Measurements from ENCODE around the gene PGLYRP3.
"Not testable (repeated sequence)": the region's sequence is repeated elsewhere in the genome, so short reads cannot be mapped to it uniquely, and the experiment has no call there.

The PGLYRP3 gene

GRCh38 chr1:153348511-153349362, 36.0 kb upstream of the PGLYRP3 start, which contains the start of gene PGLYRP4:
Gene PGLYRP4, minus strand, starts transcription at chr1:153348841. Its CDS starts 909 bp downstream, at chr1:153347932.
- Histone ChIP-seq H3K27ac (ENCODE audit: low read depth, low read length) (no peak within 1 kb of the TSS), H3K9ac (ENCODE audit: low read length) (no peak within 1 kb of the TSS), H4K8ac (ENCODE audit: low read depth, low read length) (no peak within 1 kb of the TSS), H2AFZ (ENCODE audit: insufficient read depth, low read length, poor library complexity) (no peak within 1 kb of the TSS), H4K91ac (ENCODE audit: low read depth, low read length) (no peak within 1 kb of the TSS), H3K23ac (ENCODE audit: low read length) (no peak within 1 kb of the TSS), H3K79me2 (ENCODE audit: control insufficient read depth, insufficient read depth, low read length, poor library complexity) (no peaks in the 10 kb centered on the region), H2AK5ac (ENCODE audit: low read length) (no peak within 1 kb of the TSS), H3K4me1 (ENCODE audit: control insufficient read depth in 1 of 2, insufficient read depth in 2 of 2, low read length in 2 of 2) (peaks cover 7% of the 10 kb centered on the region in 2 experiments), H3K14ac (ENCODE audit: low read length) (no peak within 1 kb of the TSS), H2BK120ac (ENCODE audit: insufficient read depth, low read length, poor library complexity) (no peak within 1 kb of the TSS), H3K79me1 (ENCODE audit: low read length) (peaks cover 2% of the 10 kb centered on the region), H3K4me3 (ENCODE audit: low read depth, low read length) (no peak within 1 kb of the TSS), H3K9me3 (ENCODE audit: insufficient read depth, low read depth, low read length) (no peaks in the 10 kb centered on the region), H4K12ac (ENCODE audit: low read depth, low read length) (no peak within 1 kb of the TSS), H3K4me2 (ENCODE audit: low read length) (no peak within 1 kb of the TSS), H2BK12ac (ENCODE audit: low read length) (no peak within 1 kb of the TSS), H3K27me3 (ENCODE audit: insufficient read depth, low read length) (no peaks in the 10 kb centered on the region), H3K18ac (ENCODE audit: low read length) (no peak within 1 kb of the TSS), H3K36me3 (ENCODE audit: control insufficient read depth in 1 of 2, insufficient read depth in 2 of 2, low read length in 2 of 2) (no peaks in the 10 kb centered on the region), H2BK5ac (ENCODE audit: low read depth, low read length, poor library complexity) (no peak within 1 kb of the TSS), H3K4ac (ENCODE audit: low read depth, low read length) (no peak within 1 kb of the TSS)
- WGBS (ENCODE audit: extremely low coverage, insufficient coverage, insufficient read length): no CpG with 5 or more reads among the region's 10 CpGs
- peak; percentile 51 to 56 for DNase-seq

- no peak overlapping the region for H2BK5ac ChIP-seq (ENCODE audit: low read depth, low read length, poor library complexity)
- no CpG with 5 or more reads among the region's 7 CpGs for WGBS (ENCODE audit: extremely low coverage, insufficient coverage, insufficient read length)
Observed at GRCh38 chr1:153347856-153348255, 35.1 kb upstream of the PGLYRP3 start.

DNA sequence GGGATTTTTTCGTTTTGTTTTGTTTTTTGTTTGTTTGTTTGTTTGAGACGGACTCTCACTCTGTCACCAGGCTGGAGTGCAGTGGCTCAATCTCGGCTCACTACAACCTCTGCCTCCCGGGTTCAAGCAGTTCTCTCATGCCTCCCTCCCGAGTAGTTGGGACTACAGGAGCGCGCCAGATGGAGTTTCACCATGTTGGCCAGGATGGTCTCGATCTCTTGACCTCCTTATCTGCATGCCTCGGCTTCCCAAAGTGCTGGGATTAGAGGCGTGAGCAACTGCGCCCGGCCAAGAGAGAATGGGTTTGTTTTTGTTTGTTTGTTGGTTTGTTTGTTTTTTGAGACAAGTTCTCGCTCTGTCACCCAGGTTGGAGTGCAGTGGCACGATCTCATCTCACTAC, 34.3 kb upstream of the PGLYRP3 start:
- H3K4me3 ChIP-seq (ENCODE audit: low read depth, low read length); H2BK120ac ChIP-seq (ENCODE audit: insufficient read depth, low read length, poor library complexity); H2BK5ac ChIP-seq (ENCODE audit: low read depth, low read length, poor library complexity); H3K9me3 ChIP-seq (ENCODE audit: insufficient read depth, low read depth, low read length); H3K79me2 ChIP-seq (ENCODE audit: control insufficient read depth, insufficient read depth, low read length, poor library complexity); H3K4ac ChIP-seq (ENCODE audit: low read depth, low read length); H2AFZ ChIP-seq (ENCODE audit: insufficient read depth, low read length, poor library complexity); H3K79me1 ChIP-seq (ENCODE audit: low read length); DNase-seq; H3K14ac ChIP-seq (ENCODE audit: low read length); H2AK5ac ChIP-seq (ENCODE audit: low read length); H2BK12ac ChIP-seq (ENCODE audit: low read length); H3K18ac ChIP-seq (ENCODE audit: low read length); H3K9ac ChIP-seq (ENCODE audit: low read length); H3K27ac ChIP-seq (ENCODE audit: low read depth, low read length); H4K91ac ChIP-seq (ENCODE audit: low read depth, low read length); H4K8ac ChIP-seq (ENCODE audit: low read depth, low read length); H3K36me3 ChIP-seq (ENCODE audit: control insufficient read depth in 1 of 2, insufficient read depth in 2 of 2, low read length in 2 of 2); H4K12ac ChIP-seq (ENCODE audit: low read depth, low read length); H3K23ac ChIP-seq (ENCODE audit: low read length); H3K4me2 ChIP-seq (ENCODE audit: low read length); H3K27me3 ChIP-seq (ENCODE audit: insufficient read depth, low read length): not testable (repeated sequence)
- WGBS (ENCODE audit: extremely low coverage, insufficient coverage, insufficient read length): no CpG with 5 or more reads among the region's 14 CpGs
- H3K4me1 ChIP-seq (ENCODE audit: control insufficient read depth in 1 of 2, insufficient read depth in 2 of 2, low read length in 2 of 2): peaks cover 14 to 17% of the 10 kb centered on the region in 2 experiments

More at GRCh38 chr1:153347856-153348255, 35.1 kb upstream of the PGLYRP3 start:
- Histone ChIP-seq H2BK12ac (ENCODE audit: low read length) (no peak overlapping the region), H3K36me3 (ENCODE audit: control insufficient read depth in 1 of 2, insufficient read depth in 2 of 2, low read length in 2 of 2) (no peaks in the 10 kb centered on the region), H3K27ac (ENCODE audit: low read depth, low read length) (no peak overlapping the region), H3K14ac (ENCODE audit: low read length) (no peak overlapping the region), H2AK5ac (ENCODE audit: low read length) (no peak overlapping the region), H3K18ac (ENCODE audit: low read length) (no peak overlapping the region), H4K8ac (ENCODE audit: low read depth, low read length) (no peak overlapping the region), H3K4me1 (ENCODE audit: control insufficient read depth in 1 of 2, insufficient read depth in 2 of 2, low read length in 2 of 2) (peaks cover 13% of the 10 kb centered on the region in 2 experiments), H2AFZ (ENCODE audit: insufficient read depth, low read length, poor library complexity) (no peak overlapping the region), H3K23ac (ENCODE audit: low read length) (no peak overlapping the region), H3K9me3 (ENCODE audit: insufficient read depth, low read depth, low read length) (no peaks in the 10 kb centered on the region), H3K79me2 (ENCODE audit: control insufficient read depth, insufficient read depth, low read length, poor library complexity) (no peaks in the 10 kb centered on the region), H3K9ac (ENCODE audit: low read length) (no peak overlapping the region), H3K27me3 (ENCODE audit: insufficient read depth, low read length) (no peaks in the 10 kb centered on the region), H3K4me3 (ENCODE audit: low read depth, low read length) (no peak overlapping the region), H3K4ac (ENCODE audit: low read depth, low read length) (no peak overlapping the region), H3K4me2 (ENCODE audit: low read length) (no peak overlapping the region), H4K12ac (ENCODE audit: low read depth, low read length) (no peak overlapping the region), H2BK120ac (ENCODE audit: insufficient read depth, low read length, poor library complexity) (no peak overlapping the region), H4K91ac (ENCODE audit: low read depth, low read length) (no peak overlapping the region), H3K79me1 (ENCODE audit: low read length) (peaks cover 2% of the 10 kb centered on the region)
- DNase-seq: no peak

DNA sequence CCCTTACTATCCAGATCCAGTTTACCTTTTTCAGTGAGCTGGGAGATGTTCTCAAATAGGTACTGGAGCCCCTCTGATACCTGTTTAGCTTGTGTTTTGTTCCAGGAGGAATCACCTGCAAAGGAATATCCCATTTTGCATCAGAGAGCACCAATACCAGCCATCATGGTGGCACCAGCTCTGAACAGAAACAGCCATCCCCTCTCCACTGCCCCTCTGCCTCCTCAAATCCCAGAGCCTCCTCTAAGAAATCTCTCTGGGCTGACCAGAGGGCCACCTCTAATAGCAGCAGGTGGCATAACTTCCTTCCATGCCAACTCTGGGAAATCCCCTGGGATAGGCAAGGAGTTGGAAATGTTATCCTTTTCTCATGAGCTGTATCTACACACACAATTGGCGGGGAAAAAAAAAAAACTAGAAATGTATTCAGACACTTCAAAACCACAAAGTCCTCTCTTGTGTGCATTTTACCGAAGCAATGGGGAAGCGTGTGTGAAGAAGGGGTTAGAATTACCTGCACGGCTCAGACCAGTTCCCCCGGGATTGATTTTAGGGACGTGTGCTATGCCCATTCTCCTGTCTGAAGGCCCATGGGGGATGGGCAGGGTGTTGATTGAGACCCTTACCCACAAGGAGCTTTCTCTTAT, 33.4 kb upstream of the PGLYRP3 start:
- Histone ChIP-seq H3K79me2 (ENCODE audit: control insufficient read depth, insufficient read depth, low read length, poor library complexity) (no peaks in the 10 kb centered on the region), H3K4me3 (ENCODE audit: low read depth, low read length) (no peak overlapping the region), H3K4me2 (ENCODE audit: low read length) (no peak overlapping the region), H3K18ac (ENCODE audit: low read length) (no peak overlapping the region), H4K12ac (ENCODE audit: low read depth, low read length) (no peak overlapping the region), H2AFZ (ENCODE audit: insufficient read depth, low read length, poor library complexity) (no peak overlapping the region), H2AK5ac (ENCODE audit: low read length) (no peak overlapping the region), H4K91ac (ENCODE audit: low read depth, low read length) (no peak overlapping the region), H2BK120ac (ENCODE audit: insufficient read depth, low read length, poor library complexity) (no peak overlapping the region), H3K9ac (ENCODE audit: low read length) (no peak overlapping the region), H3K27me3 (ENCODE audit: insufficient read depth, low read length) (no peaks in the 10 kb centered on the region), H4K8ac (ENCODE audit: low read depth, low read length) (no peak overlapping the region), H3K4ac (ENCODE audit: low read depth, low read length) (no peak overlapping the region), H3K79me1 (ENCODE audit: low read length) (peaks cover 5% of the 10 kb centered on the region), H3K23ac (ENCODE audit: low read length) (no peak overlapping the region), H2BK12ac (ENCODE audit: low read length) (no peak overlapping the region), H3K27ac (ENCODE audit: low read depth, low read length) (no peak overlapping the region), H2BK5ac (ENCODE audit: low read depth, low read length, poor library complexity) (no peak overlapping the region), H3K4me1 (ENCODE audit: control insufficient read depth in 1 of 2, insufficient read depth in 2 of 2, low read length in 2 of 2) (peaks cover 19 to 24% of the 10 kb centered on the region in 2 experiments), H3K36me3 (ENCODE audit: control insufficient read depth in 1 of 2, insufficient read depth in 2 of 2, low read length in 2 of 2) (no peaks in the 10 kb centered on the region), H3K9me3 (ENCODE audit: insufficient read depth, low read depth, low read length) (no peaks in the 10 kb centered on the region), H3K14ac (ENCODE audit: low read length) (no peak overlapping the region)
- DNase-seq: no peak
- WGBS (ENCODE audit: extremely low coverage, insufficient coverage, insufficient read length): no CpG with 5 or more reads among the region's 6 CpGs
